DOHH2 (cell line): ENCODE measurements around the gene ARHGEF26.

Experiments
- CTCF ChIP-seq: fragments of 200-600 bp; sonication (generic); IDR thresholded peaks from one replicate; pipeline ENCODE4 v1.5.1; 2014; ENCODE audit warnings: antibody characterized with exemption, mild to moderate bottlenecking, low read depth, low read length; ENCODE audit not compliant: poor library complexity, severe bottlenecking
- EZH2phosphoT487 ChIP-seq: fragments of 200-600 bp; sonication (generic); IDR thresholded peaks from 2 replicates; pipeline ENCODE4 v1.6.1; 2017; ENCODE audit warnings: borderline replicate concordance, mild to moderate bottlenecking, antibody characterized with exemption, low read length, moderate library complexity, mixed read lengths

- TF ChIP-seq CTCF, result no peak
- TF ChIP-seq EZH2phosphoT487, result no peak
Observed at GRCh38 chr3:154120961-154121700, at the start of gene ARHGEF26.
